NCI-H345 (cell line): Measurements from ENCODE around the gene RARB.

Source experiments
- DNase-seq: peaks from one replicate; lab custom pipeline; 2025; lab: John Stamatoyannopoulos, UW

Gene RARB

GRCh38 chr3:25604107-25604805 is 176.2 kb downstream of the RARB start:
- DNase-seq, result no peak

- no peak for DNase-seq
These were observed 182.1 kb downstream of the RARB start for GRCh38 chr3:25610167-25610566.

- DNase-seq, result no peak
These were observed 182.7 kb downstream of the RARB start for GRCh38 chr3:25610779-25611178.

- DNase-seq, result no peak
These were observed 183.1 kb downstream of the RARB start for GRCh38 chr3:25611193-25611592.

- DNase-seq, result no peak
These were observed 190.0 kb downstream of the RARB start for GRCh38 chr3:25618028-25618427.

GRCh38 chr3:25619382-25619781 is 191.3 kb downstream of the RARB start:
- no peak for DNase-seq

- no peak for DNase-seq
These were observed 192.4 kb downstream of the RARB start for GRCh38 chr3:25620493-25620892.

- no peak for DNase-seq
These were observed 193.0 kb downstream of the RARB start for GRCh38 chr3:25621087-25621486.

GRCh38 chr3:25631989-25632388 is 203.9 kb downstream of the RARB start:
- no peak for DNase-seq

- no peak for DNase-seq
These were observed 205.9 kb downstream of the RARB start for GRCh38 chr3:25633919-25634318.

GRCh38 chr3:25635038-25635437 is 207.0 kb downstream of the RARB start:
- DNase-seq, result no peak
